ENCODE measurements around the gene WDR59. TPM values are rescaled to one million over a fixed set of nuclear protein-coding genes. Genes with fewer than 3 reads are reported as not detected.

WDR59 gene
- polyA plus RNA-seq, 1 of the 3 experiments (the other 2 are of a cell fraction), result 48.2 TPM

DNA sequence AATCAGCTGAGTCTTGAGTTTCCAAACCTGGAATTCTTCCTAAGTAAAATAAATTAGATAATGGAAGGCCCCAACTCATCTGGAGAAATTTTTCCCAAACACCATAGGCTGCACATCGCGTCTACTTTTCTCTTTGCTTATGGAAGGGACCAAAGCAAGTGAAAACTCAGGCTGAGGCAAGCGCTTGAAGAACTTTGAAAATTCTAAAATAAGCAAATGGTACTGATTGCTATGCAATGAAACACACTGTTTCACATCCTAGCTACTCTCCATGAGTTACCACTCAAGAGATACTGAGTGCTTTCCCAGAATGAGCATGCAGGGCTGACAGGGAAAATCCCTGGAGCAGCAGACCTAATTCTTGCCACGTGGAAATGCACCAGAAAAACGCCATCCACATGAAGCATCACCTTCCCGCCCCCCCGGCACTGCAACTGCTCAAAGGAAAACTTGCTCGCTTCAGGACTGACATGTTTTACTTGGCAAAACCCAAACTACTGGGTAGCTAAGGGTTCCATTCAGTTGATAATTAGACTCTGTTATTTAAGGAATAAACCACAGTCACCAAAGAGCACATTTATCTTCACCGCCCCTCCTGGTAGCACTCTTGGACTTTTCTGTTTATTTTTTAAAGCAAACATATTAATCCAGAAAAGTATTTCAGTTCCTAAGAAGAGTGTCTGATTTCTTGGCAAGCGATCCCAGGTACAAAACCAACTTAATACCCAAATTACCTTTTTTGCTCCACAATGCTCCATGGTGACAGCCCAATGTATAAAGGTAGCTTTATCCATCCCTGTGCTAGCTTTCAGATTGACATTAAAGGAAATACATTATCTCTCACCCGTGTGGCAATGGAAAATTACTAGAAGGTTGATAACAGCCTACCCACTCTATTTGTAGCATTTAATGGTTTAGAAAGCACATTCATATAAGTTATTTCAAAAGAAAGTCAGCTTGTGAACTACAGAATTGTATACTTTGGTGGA, 62.5 kb downstream of the WDR59 start (continued):
- TF ChIP-seq, protein P1, sequence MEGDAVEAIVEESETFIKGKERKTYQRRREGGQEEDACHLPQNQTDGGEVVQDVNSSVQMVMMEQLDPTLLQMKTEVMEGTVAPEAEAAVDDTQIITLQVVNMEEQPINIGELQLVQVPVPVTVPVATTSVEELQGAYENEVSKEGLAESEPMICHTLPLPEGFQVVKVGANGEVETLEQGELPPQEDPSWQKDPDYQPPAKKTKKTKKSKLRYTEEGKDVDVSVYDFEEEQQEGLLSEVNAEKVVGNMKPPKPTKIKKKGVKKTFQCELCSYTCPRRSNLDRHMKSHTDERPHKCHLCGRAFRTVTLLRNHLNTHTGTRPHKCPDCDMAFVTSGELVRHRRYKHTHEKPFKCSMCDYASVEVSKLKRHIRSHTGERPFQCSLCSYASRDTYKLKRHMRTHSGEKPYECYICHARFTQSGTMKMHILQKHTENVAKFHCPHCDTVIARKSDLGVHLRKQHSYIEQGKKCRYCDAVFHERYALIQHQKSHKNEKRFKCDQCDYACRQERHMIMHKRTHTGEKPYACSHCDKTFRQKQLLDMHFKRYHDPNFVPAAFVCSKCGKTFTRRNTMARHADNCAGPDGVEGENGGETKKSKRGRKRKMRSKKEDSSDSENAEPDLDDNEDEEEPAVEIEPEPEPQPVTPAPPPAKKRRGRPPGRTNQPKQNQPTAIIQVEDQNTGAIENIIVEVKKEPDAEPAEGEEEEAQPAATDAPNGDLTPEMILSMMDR (IDR thresholded peaks at IDR 0.05), result no peak
- TF ChIP-seq GATA2 (CRISPR knock-in tag; IDR thresholded peaks at IDR 0.05), result no peak
- no peak for TF ChIP-seq TAF1 (IDR thresholded peaks at IDR 0.05; ENCODE audit: borderline replicate concordance, low read depth, low read length)
- TF ChIP-seq, protein P2, sequence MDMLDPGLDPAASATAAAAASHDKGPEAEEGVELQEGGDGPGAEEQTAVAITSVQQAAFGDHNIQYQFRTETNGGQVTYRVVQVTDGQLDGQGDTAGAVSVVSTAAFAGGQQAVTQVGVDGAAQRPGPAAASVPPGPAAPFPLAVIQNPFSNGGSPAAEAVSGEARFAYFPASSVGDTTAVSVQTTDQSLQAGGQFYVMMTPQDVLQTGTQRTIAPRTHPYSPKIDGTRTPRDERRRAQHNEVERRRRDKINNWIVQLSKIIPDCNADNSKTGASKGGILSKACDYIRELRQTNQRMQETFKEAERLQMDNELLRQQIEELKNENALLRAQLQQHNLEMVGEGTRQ (IDR thresholded peaks at IDR 0.05; ENCODE audit: borderline replicate concordance, low read depth, low read length), result no peak
- no peak for TF ChIP-seq FOSL2 (IDR thresholded peaks at IDR 0.05; ENCODE audit: borderline replicate concordance, low read depth)
- no peak for TF ChIP-seq MEF2A (IDR thresholded peaks at IDR 0.05; ENCODE audit: borderline replicate concordance, low read depth)
- TF ChIP-seq, protein P3, sequence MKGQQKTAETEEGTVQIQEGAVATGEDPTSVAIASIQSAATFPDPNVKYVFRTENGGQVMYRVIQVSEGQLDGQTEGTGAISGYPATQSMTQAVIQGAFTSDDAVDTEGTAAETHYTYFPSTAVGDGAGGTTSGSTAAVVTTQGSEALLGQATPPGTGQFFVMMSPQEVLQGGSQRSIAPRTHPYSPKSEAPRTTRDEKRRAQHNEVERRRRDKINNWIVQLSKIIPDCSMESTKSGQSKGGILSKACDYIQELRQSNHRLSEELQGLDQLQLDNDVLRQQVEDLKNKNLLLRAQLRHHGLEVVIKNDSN (IDR thresholded peaks at IDR 0.05; ENCODE audit: borderline replicate concordance, low read depth), result no peak
- TF ChIP-seq, protein P4, sequence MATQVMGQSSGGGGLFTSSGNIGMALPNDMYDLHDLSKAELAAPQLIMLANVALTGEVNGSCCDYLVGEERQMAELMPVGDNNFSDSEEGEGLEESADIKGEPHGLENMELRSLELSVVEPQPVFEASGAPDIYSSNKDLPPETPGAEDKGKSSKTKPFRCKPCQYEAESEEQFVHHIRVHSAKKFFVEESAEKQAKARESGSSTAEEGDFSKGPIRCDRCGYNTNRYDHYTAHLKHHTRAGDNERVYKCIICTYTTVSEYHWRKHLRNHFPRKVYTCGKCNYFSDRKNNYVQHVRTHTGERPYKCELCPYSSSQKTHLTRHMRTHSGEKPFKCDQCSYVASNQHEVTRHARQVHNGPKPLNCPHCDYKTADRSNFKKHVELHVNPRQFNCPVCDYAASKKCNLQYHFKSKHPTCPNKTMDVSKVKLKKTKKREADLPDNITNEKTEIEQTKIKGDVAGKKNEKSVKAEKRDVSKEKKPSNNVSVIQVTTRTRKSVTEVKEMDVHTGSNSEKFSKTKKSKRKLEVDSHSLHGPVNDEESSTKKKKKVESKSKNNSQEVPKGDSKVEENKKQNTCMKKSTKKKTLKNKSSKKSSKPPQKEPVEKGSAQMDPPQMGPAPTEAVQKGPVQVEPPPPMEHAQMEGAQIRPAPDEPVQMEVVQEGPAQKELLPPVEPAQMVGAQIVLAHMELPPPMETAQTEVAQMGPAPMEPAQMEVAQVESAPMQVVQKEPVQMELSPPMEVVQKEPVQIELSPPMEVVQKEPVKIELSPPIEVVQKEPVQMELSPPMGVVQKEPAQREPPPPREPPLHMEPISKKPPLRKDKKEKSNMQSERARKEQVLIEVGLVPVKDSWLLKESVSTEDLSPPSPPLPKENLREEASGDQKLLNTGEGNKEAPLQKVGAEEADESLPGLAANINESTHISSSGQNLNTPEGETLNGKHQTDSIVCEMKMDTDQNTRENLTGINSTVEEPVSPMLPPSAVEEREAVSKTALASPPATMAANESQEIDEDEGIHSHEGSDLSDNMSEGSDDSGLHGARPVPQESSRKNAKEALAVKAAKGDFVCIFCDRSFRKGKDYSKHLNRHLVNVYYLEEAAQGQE (IDR thresholded peaks at IDR 0.05; ENCODE audit: low read depth, low read length), result no peak
- no peak for TF ChIP-seq TEAD4 (IDR thresholded peaks at IDR 0.05; ENCODE audit: borderline replicate concordance, insufficient read depth)

DNA sequence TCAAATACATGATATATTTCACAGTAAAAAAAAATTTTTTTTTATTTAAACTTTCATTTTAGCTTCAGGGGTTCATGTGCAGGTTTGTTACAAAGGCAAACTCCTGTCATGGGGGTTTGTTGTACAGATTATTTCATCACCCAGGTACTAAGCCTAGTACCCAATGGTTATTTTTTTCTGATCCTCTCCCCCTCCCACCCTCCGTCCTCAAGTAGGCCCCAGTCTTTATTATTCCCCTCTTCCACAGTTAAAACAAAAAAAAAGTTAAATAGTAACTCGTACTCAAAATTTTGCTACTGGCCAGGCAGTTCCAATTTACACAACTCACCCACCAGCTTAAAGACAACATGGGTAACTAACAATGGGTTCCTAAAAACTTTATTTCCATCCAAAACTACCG, 63.9 kb downstream of the WDR59 start:
- Histone ChIP-seq H4K20me1 (ENCODE audit: insufficient read depth) (no peaks in the 10 kb centered on the region), H3K27ac (ENCODE audit: low read depth in 2 of 2, low read length in 1 of 2) (no peak overlapping the region), H3K36me3 (replicated peaks in 1 of 2; ENCODE audit: control insufficient read depth in 1 of 2, insufficient read depth in 2 of 2, low read length in 1 of 2) (peaks cover 31 to 46% of the 10 kb centered on the region in 2 experiments), H3K79me2 (ENCODE audit: insufficient read depth) (no peaks in the 10 kb centered on the region), H3K4me2 (no peak overlapping the region), H3K9me3 (no peaks in the 10 kb centered on the region), H3F3A (replicated peaks; ENCODE audit: insufficient read depth) (no peaks in the 10 kb centered on the region), H3K9me2 (no peaks in the 10 kb centered on the region), H3K4me1 (ENCODE audit: control insufficient read depth in 1 of 2, insufficient read depth in 2 of 2, low read depth in 1 of 2, low read length in 1 of 2) (no peaks in the 10 kb centered on the region), H3K9ac (no peak overlapping the region), H3K27me3 (ENCODE audit: insufficient read depth) (no peaks in the 10 kb centered on the region), H2AFZ (ENCODE audit: low read depth) (no peak overlapping the region), H3K4me3 (ENCODE audit: low read depth in 2 of 2, low read length in 1 of 2) (no peak overlapping the region)
- POLR2A ChIA-PET, result no interaction called here
- CTCF ChIA-PET, result interaction anchor here (1.2 kb wide), 2 partner anchors 22 to 78 kb away, joined by 3 read pairs; partner anchors contain the start of gene ZNRF1
- no peak for DNase-seq
- WGBS (ENCODE audit: low lambda C conversion rate), result 95% methylated on average over 3 of the region's 3 CpGs
- TF ChIP-seq YY1 (IDR thresholded peaks at IDR 0.05; ENCODE audit: low read depth), result no peak
- TF ChIP-seq FOXJ3 (CRISPR knock-in tag; IDR thresholded peaks at IDR 0.05), result no peak
- TF ChIP-seq GATA2 (CRISPR knock-in tag; IDR thresholded peaks at IDR 0.05), result no peak
- no peak for TF ChIP-seq EZH2phosphoT487 (IDR thresholded peaks at IDR 0.05; ENCODE audit: borderline replicate concordance, low read depth)
- TF ChIP-seq RFX5 (IDR thresholded peaks at IDR 0.05; ENCODE audit: low read length), result no peak
- TF ChIP-seq RAD21 (IDR thresholded peaks at IDR 0.05; ENCODE audit: low read length), result no peak
- TF ChIP-seq MEF2A (IDR thresholded peaks at IDR 0.05; ENCODE audit: borderline replicate concordance, low read depth), result no peak
- no peak for TF ChIP-seq SMC3 (IDR thresholded peaks at IDR 0.05; ENCODE audit: low read depth, low read length)
- TF ChIP-seq TCF12 (IDR thresholded peaks at IDR 0.05), result no peak
- no peak for TF ChIP-seq SIN3A (IDR thresholded peaks at IDR 0.05; ENCODE audit: borderline replicate concordance, low read depth, low read length)
- no peak for TF ChIP-seq CHD2 (IDR thresholded peaks at IDR 0.05; ENCODE audit: low read length, partially characterized antibody)
- TF ChIP-seq, protein P4 (IDR thresholded peaks at IDR 0.05; ENCODE audit: low read depth, low read length), result no peak
